ENCODE measurements around the gene RNU1-4. TPM values are rescaled to one million over a fixed set of nuclear protein-coding genes. Genes with fewer than 3 reads are reported as not detected.
"Not testable (repeated sequence)": the region's sequence is repeated elsewhere in the genome, so short reads cannot be mapped to it uniquely, and the experiment has no call there.

The RNU1-4 gene
- total and polyA plus RNA-seq, 2 of the 13 experiments (the other 11 are each of a cell fraction or from before 2014, with no cell fraction given), result under 0.01 to 11,018 TPM

- 48% methylated on average over 4 of the region's 16 CpGs for WGBS (ENCODE audit: low lambda C conversion rate)
- BruUV-seq (replicated peaks), result not testable (repeated sequence)
Observed at GRCh38 chr1:16704502-16705100, 35.7 kb upstream of the RNU1-4 start.

GRCh38 chr1:16706302-16706701 lies 34.0 kb upstream of the RNU1-4 start:
- 50% methylated on average over 5 of the region's 6 CpGs for WGBS (ENCODE audit: low lambda C conversion rate)

More at GRCh38 chr1:16704502-16705100, 35.7 kb upstream of the RNU1-4 start:
- intact Hi-C loops (cut with micrococcal nuclease; ENCODE audit: unreplicated experiment); H3K27me3 ChIP-seq (ENCODE audit: control insufficient read depth in 1 of 2, insufficient read depth in 2 of 2, low read length in 2 of 2); H3K36me3 ChIP-seq (replicated peaks in 1 of 2; ENCODE audit: control insufficient read depth in 1 of 2, insufficient read depth in 2 of 2, low read length in 2 of 2); FAIRE-seq; H3K79me2 ChIP-seq (ENCODE audit: insufficient read depth, low read length); H3K9me3 ChIP-seq (ENCODE audit: low read length); H3K4me1 ChIP-seq (ENCODE audit: insufficient read depth, low read length); H4K20me1 ChIP-seq (ENCODE audit: insufficient read depth, low read length); CTCF ChIA-PET (ENCODE audit: low intra/inter-chr PET ratio, low total read pairs); H3K27ac ChIP-seq (ENCODE audit: extremely low read length, insufficient read depth, low read length); H3K4me2 ChIP-seq (ENCODE audit: low read depth, low read length); DNase-seq (ENCODE audit: low spot score); in situ Hi-C loops (cut with HindIII; ENCODE audit: extremely low pct_ligation_motif_present, low pct_unique_long_range_greater_than_20kb); H3K4me3 ChIP-seq (replicated peaks in 1 of 3; ENCODE audit: insufficient read depth in 1 of 3, low read depth in 2 of 3, low read length in 3 of 3); H3K9ac ChIP-seq (ENCODE audit: insufficient read depth, low read depth, low read length); H2AFZ ChIP-seq (ENCODE audit: low read length): not testable (repeated sequence)
- POLR2A ChIA-PET, result interaction anchor here (0.6 to 0.7 kb wide), 2 partner anchors 89 to 191 kb away, joined by 3 read pairs; partner anchors contain the start of gene RNU1-1
- ATAC-seq, result peak; percentile 6; the same call in 2 of the 3 replicates

More at GRCh38 chr1:16706302-16706701, 34.0 kb upstream of the RNU1-4 start:
- H3K4me3 ChIP-seq (replicated peaks in 1 of 3; ENCODE audit: insufficient read depth in 1 of 3, low read depth in 2 of 3, low read length in 3 of 3); H3K79me2 ChIP-seq (ENCODE audit: insufficient read depth, low read length); intact Hi-C loops (cut with micrococcal nuclease; ENCODE audit: unreplicated experiment); DNase-seq (ENCODE audit: low spot score); H3K9me3 ChIP-seq (ENCODE audit: low read length); H3K27me3 ChIP-seq (ENCODE audit: control insufficient read depth in 1 of 2, insufficient read depth in 2 of 2, low read length in 2 of 2); H3K4me2 ChIP-seq (ENCODE audit: low read depth, low read length); H3K9ac ChIP-seq (ENCODE audit: insufficient read depth, low read depth, low read length); H2AFZ ChIP-seq (ENCODE audit: low read length); H4K20me1 ChIP-seq (ENCODE audit: insufficient read depth, low read length); in situ Hi-C loops (cut with HindIII; ENCODE audit: extremely low pct_ligation_motif_present, low pct_unique_long_range_greater_than_20kb); CTCF ChIA-PET (ENCODE audit: low intra/inter-chr PET ratio, low total read pairs); H3K4me1 ChIP-seq (ENCODE audit: insufficient read depth, low read length); FAIRE-seq; H3K27ac ChIP-seq (ENCODE audit: extremely low read length, insufficient read depth, low read length); H3K36me3 ChIP-seq (replicated peaks in 1 of 2; ENCODE audit: control insufficient read depth in 1 of 2, insufficient read depth in 2 of 2, low read length in 2 of 2); BruUV-seq (replicated peaks); ATAC-seq: not testable (repeated sequence)
- POLR2A ChIA-PET, result interaction anchor here (1.4 to 2.1 kb wide), 2 partner anchors 9 to 190 kb away, joined by 4 to 16 read pairs; partner anchors contain the start of gene RNU1-2
